Measurements from ENCODE around the gene CXCL17.

Gene CXCL17

DNA sequence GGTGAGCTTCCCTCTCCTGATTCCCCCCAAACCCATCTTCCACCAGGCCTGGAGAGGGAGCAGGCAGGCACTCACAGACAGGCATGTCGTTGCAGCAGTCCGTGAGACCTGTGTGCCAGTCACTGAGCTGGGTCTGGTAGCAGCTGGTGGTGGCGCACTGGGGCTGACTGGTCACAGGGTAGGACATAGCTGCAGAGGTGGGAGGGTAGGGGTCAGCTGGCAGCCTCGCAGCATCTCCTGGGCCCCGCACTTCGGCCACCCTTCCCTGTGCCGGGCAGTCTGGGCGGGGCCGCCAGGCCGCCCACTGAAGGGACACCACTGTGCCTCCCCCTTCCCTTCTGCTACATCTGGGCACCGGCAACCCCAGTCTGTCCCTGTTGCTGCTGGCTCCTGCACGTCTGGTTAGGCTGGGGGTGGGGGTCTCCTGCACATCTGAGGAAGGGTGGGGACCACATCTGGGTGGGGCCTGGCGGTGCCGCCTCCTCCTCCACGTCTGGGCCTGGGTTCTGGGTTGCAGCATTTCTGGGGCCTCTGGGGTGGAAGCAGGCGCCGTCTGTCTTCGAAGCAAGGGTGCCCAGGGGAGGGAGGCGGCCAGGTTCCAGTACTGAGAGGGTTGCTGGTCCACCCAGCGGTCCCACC, 53.8 kb downstream of the CXCL17 start:
- no peak for TF ChIP-seq POLR2A (IDR thresholded peaks at IDR 0.05; ENCODE audit: low read depth, low read length)
- no peak for FAIRE-seq
- DNase-seq (ENCODE audit: insufficient read length, low spot score), result no peak

DNA sequence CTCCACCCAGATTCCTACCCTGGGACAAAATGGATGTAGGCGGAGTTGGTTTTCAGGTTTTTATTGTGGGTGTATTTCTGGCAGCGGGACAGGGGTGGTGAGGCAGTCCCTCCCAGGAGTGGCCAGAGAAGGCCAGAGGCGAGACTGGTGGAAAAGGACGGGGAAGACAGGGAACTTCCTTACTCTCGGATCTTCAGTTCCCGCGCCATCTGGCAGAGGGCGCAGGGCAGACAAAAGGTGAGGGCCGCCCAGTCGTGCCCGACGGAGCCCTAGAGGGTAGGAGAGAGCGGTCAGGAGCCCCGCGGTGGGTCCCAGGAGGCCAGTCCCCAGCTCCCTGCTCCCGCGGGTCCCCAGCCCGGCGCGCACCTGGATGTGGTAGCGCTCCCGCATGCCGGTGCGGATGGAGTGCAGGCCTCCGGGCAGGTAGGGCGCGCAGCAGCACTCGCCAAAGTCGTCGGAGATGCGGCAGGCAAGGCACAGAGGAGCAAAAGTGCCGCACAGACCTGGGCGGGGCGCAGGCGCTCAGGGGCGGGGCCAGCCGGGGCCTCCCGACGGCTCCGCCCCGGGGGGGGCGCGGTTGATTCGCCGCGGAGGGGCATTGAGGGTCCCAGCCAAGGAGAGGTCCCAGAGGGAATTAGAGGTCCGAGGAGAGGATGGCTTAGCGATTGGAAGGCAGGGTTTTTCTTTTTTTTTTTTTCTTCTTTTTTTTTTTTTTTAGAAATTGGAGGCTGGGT, 55.6 kb downstream of the CXCL17 start:
- FAIRE-seq, result peak; percentile 43
- TF ChIP-seq POLR2A (IDR thresholded peaks at IDR 0.05; ENCODE audit: low read depth, low read length), result peak; percentile 62; the same call in 1 of the 2 replicates
- DNase-seq (ENCODE audit: insufficient read length, low spot score), result peak; percentile 97

DNA sequence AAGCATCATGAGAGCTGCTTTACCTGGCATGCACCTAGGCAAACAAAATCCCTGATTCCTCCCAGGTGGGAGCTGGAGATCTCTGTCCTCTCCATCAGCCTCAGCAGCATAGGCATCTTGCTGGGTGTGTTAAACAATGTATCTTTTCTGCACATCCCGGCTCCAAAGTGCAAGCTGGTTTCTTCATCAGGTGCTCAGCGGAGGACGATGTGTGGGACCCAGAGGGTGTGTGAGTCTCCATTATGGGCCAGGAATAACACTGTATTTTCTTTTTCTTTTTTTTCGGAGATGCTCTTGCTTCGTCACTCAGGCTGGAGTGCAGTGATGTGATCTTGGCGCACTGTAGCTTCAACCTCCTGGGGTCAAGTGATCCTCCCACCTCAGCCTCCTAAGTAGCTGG, 62.6 kb downstream of the CXCL17 start:
- FAIRE-seq (no peak), DNase-seq (ENCODE audit: insufficient read length, low spot score) (no peak)
- no peak for TF ChIP-seq POLR2A (IDR thresholded peaks at IDR 0.05; ENCODE audit: low read depth, low read length)

Measured in H54 (cell line).